ENCODE data around the gene ARL13B.

DNA sequence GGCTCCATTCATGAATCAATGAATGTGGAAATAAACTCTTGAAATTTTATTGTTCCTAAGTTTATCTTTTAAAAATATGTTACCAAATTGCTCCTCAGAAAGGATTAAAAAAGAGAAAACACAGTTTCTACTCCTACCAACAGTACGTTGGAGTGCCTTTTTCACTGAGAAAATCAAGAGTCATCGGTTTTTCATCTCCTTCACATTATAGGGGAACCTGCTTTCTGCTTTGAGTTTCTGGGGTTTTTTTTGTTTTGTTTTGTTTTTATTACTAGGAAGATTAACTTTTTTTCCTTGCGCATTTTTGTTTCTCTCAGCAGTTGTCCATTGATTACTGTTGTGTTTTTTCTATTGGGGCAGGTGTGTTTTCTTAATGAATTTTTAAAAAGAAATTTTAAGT is 3.5 kb downstream of the ARL13B start:
- TF ChIP-seq, protein P1, sequence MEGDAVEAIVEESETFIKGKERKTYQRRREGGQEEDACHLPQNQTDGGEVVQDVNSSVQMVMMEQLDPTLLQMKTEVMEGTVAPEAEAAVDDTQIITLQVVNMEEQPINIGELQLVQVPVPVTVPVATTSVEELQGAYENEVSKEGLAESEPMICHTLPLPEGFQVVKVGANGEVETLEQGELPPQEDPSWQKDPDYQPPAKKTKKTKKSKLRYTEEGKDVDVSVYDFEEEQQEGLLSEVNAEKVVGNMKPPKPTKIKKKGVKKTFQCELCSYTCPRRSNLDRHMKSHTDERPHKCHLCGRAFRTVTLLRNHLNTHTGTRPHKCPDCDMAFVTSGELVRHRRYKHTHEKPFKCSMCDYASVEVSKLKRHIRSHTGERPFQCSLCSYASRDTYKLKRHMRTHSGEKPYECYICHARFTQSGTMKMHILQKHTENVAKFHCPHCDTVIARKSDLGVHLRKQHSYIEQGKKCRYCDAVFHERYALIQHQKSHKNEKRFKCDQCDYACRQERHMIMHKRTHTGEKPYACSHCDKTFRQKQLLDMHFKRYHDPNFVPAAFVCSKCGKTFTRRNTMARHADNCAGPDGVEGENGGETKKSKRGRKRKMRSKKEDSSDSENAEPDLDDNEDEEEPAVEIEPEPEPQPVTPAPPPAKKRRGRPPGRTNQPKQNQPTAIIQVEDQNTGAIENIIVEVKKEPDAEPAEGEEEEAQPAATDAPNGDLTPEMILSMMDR (IDR thresholded peaks at IDR 0.05) = no peak
- TF ChIP-seq POLR2AphosphoS5 (IDR thresholded peaks at IDR 0.05) (no peak), POLR2A (IDR thresholded peaks at IDR 0.05) (no peak)
